Neural cell (in vitro differentiated cells): ENCODE results near the gene DNAJB8. TPM values are rescaled to one million over a fixed set of nuclear protein-coding genes. Genes with fewer than 3 reads are reported as not detected.

ENCODE experiments used
- H2AFZ ChIP-seq: fragments of 200-600, 300-800 bp; sonication (generic), shearing (Covaris generic); 2 replicates; pipeline ENCODE4 v1.6.0; 2014; ENCODE audit warnings: low read depth, mild to moderate bottlenecking, antibody characterized with exemption, low read length, moderate library complexity
- H3F3A ChIP-seq: fragments of 200-600 bp; shearing (Covaris generic); 2 replicates; pipeline ENCODE4 v1.6.1; 2016; ENCODE audit warnings: mild to moderate bottlenecking, moderate library complexity, mixed read lengths, antibody characterized with exemption, low read length; ENCODE audit not compliant: insufficient read depth, poor library complexity, severe bottlenecking
- H3K27ac ChIP-seq: fragments of 200-600, 300-800 bp; sonication (generic), shearing (Covaris generic); 2 replicates; pipeline ENCODE4 v1.5.1; 2014; ENCODE audit warnings: mild to moderate bottlenecking, low read length, moderate library complexity
- H3K27me3 ChIP-seq: fragments of 300-800, 200-600 bp; sonication (generic), shearing (Covaris generic); 2 replicates; pipeline ENCODE4 v1.6.0; 2014; ENCODE audit warnings: mild to moderate bottlenecking, low read depth, low read length, moderate library complexity; ENCODE audit not compliant: insufficient read depth
- H3K36me3 ChIP-seq: fragments of 300-800, 200-600 bp; sonication (generic), shearing (Covaris generic); 2 replicates; pipeline ENCODE4 v1.5.1; 2014; ENCODE audit warnings: mild to moderate bottlenecking, antibody characterized with exemption, low read length, moderate library complexity; ENCODE audit not compliant: insufficient read depth
- H3K4me2 ChIP-seq: fragments of 300-800, 200-600 bp; sonication (generic), shearing (Covaris generic); 2 replicates; pipeline ENCODE4 v1.6.0; 2014; ENCODE audit warnings: mild to moderate bottlenecking, low read length
- H3K4me3 ChIP-seq: fragments of 300-800, 200-600 bp; sonication (generic), shearing (Covaris generic); 2 replicates; pipeline ENCODE4 v1.5.1; 2014; ENCODE audit warnings: mild to moderate bottlenecking, low read length, moderate library complexity
- H3K79me2 ChIP-seq: fragments of 200-600 bp; shearing (Covaris generic); replicated peaks from 2 replicates; pipeline ENCODE4 v1.6.0; 2014; ENCODE audit warnings: mild to moderate bottlenecking, low read length, moderate library complexity; ENCODE audit not compliant: insufficient read depth
- H3K9ac ChIP-seq: fragments of 300-800, 200-600 bp; sonication (generic), shearing (Covaris generic); 2 replicates; pipeline ENCODE4 v1.6.1; 2016; ENCODE audit warnings: mild to moderate bottlenecking, low read length, mixed read lengths
- H3K9me2 ChIP-seq: fragments of 200-600 bp; shearing (Covaris generic); 2 replicates; pipeline ENCODE4 v1.6.1; 2016; ENCODE audit warnings: mild to moderate bottlenecking, low read length, mixed read lengths; ENCODE audit not compliant: insufficient read depth
- H3K9me3 ChIP-seq: fragments of 200-600, 300-800 bp; sonication (generic), shearing (Covaris generic); 2 replicates; pipeline ENCODE4 v1.6.1; 2016; ENCODE audit warnings: mild to moderate bottlenecking, mixed run types, low read length, moderate library complexity, mixed read lengths
- H4K20me1 ChIP-seq: fragments of 200-600 bp; shearing (Covaris generic); 2 replicates; pipeline ENCODE4 v1.6.1; 2016; ENCODE audit warnings: mild to moderate bottlenecking, mixed run types; ENCODE audit not compliant: insufficient read depth
- CTCF ChIP-seq: fragments of 450-650 bp; IDR thresholded peaks from 2 replicates; pipeline ENCODE4 v1.5.1; 2014; ENCODE audit warnings: antibody characterized with exemption, mild to moderate bottlenecking, moderate library complexity; ENCODE audit not compliant: poor library complexity, severe bottlenecking
- EP300 ChIP-seq: fragments of 450-650 bp; conservative IDR thresholded peaks from 2 replicates; pipeline ENCODE4 v1.6.1; 2014; ENCODE audit warnings: antibody characterized with exemption, mild to moderate bottlenecking, moderate library complexity; ENCODE audit not compliant: poor library complexity, severe bottlenecking
- EZH2 ChIP-seq: fragments of 200-600, 300-800 bp; shearing (Covaris generic), sonication (generic); IDR thresholded peaks from 2 replicates; pipeline ENCODE4 v1.6.1; 2014; ENCODE audit warnings: antibody characterized with exemption, low read length, borderline replicate concordance, mild to moderate bottlenecking; ENCODE audit not compliant: insufficient read depth, poor library complexity, severe bottlenecking
- MXI1 ChIP-seq: fragments of 450-650 bp; conservative IDR thresholded peaks from 2 replicates; pipeline ENCODE4 v1.6.1; 2014; ENCODE audit warnings: antibody characterized with exemption, mild to moderate bottlenecking; ENCODE audit not compliant: poor library complexity, severe bottlenecking
- POLR2AphosphoS5 ChIP-seq: IDR thresholded peaks from 2 replicates; pipeline ENCODE4 v1.6.1; 2012
- RAD21 ChIP-seq: fragments of 450-650 bp; conservative IDR thresholded peaks from 2 replicates; pipeline ENCODE4 v1.6.1; 2014; ENCODE audit warnings: antibody characterized with exemption, mild to moderate bottlenecking, moderate library complexity
- REST ChIP-seq: IDR thresholded peaks from 2 replicates; pipeline ENCODE4 v1.6.1; 2012; ENCODE audit warnings: borderline replicate concordance
- SMC3 ChIP-seq: fragments of 450-650 bp; conservative IDR thresholded peaks from 2 replicates; pipeline ENCODE4 v1.6.1; 2014; ENCODE audit warnings: antibody characterized with exemption, mild to moderate bottlenecking, moderate library complexity; ENCODE audit not compliant: poor library complexity
- TAF1 ChIP-seq: IDR thresholded peaks from 2 replicates; pipeline ENCODE4 v1.6.1; 2012; ENCODE audit warnings: low read depth
- polyA plus RNA-seq: library from polyadenylated mRNA; depleted of rRNA; stranded (reverse); fragments of >200 nt; gene quantifications from 2 replicates; pipeline ENCODE4 v1.2.3, GENCODE V29; 2014

Gene DNAJB8
- polyA plus RNA-seq, 1 donor from 2014 or later = not detected

GRCh38 chr3:128489674-128489926 is 22.9 kb upstream of the DNAJB8 start:
- Histone ChIP-seq H3K79me2 (no peaks in the 10 kb centered on the region), H3K36me3 (no peaks in the 10 kb centered on the region), H3K27ac (no peak overlapping the region), H3K9ac (no peak overlapping the region), H3K27me3 (peaks cover 100% of the 10 kb centered on the region), H3F3A (no peaks in the 10 kb centered on the region), H3K9me3 (no peaks in the 10 kb centered on the region), H3K4me3 (peak overlapping the region; percentile 48), H2AFZ (no peak overlapping the region), H3K9me2 (no peaks in the 10 kb centered on the region), H4K20me1 (no peaks in the 10 kb centered on the region), H3K4me2 (no peak overlapping the region)
- no peak for TF ChIP-seq TAF1
- no peak for TF ChIP-seq EP300
- TF ChIP-seq RAD21 = no peak
- no peak for TF ChIP-seq SMC3
- TF ChIP-seq REST = no peak
- TF ChIP-seq POLR2AphosphoS5 = no peak
- no peak for TF ChIP-seq EZH2
- TF ChIP-seq MXI1 = no peak
- TF ChIP-seq CTCF = no peak

- no peaks in the 10 kb centered on the region for H3F3A ChIP-seq
- H3K9me2 ChIP-seq = no peaks in the 10 kb centered on the region
- peak; percentile 55 for TF ChIP-seq EZH2
- no peak for TF ChIP-seq CTCF
- H3K27me3 ChIP-seq = peaks cover 100% of the 10 kb centered on the region
- H3K27ac ChIP-seq = no peak overlapping the region
- H3K9me3 ChIP-seq = no peaks in the 10 kb centered on the region
- H3K4me2 ChIP-seq = no peak overlapping the region
- no peak overlapping the region for H3K9ac ChIP-seq
- H3K36me3 ChIP-seq = no peaks in the 10 kb centered on the region
- H3K79me2 ChIP-seq = no peaks in the 10 kb centered on the region
- no peak overlapping the region for H2AFZ ChIP-seq
- H4K20me1 ChIP-seq = no peaks in the 10 kb centered on the region
- peak overlapping the region; percentile 30 for H3K4me3 ChIP-seq
Observed at GRCh38 chr3:128488991-128489673, 22.4 kb upstream of the DNAJB8 start.
